Measurements from ENCODE around the gene CRYBB3. TPM values are rescaled to one million over a fixed set of nuclear protein-coding genes. Genes with fewer than 3 reads are reported as not detected.

The CRYBB3 gene
- total RNA-seq, result 0.21 and 0.23 TPM in 2 replicates

- Mint-ChIP-seq H3K4me3 (ENCODE audit: low read depth) (no peak within 1 kb of the TSS), H3K27me3 (ENCODE audit: low read depth) (no peaks in the 10 kb centered on the region), H3K4me1 (ENCODE audit: low read depth) (peaks cover 4% of the 10 kb centered on the region), H3K27ac (no peak within 1 kb of the TSS), H3K9me3 (no peaks in the 10 kb centered on the region), H3K36me3 (ENCODE audit: low read depth) (no peaks in the 10 kb centered on the region)
- intact Hi-C loops (cut with micrococcal nuclease), result no loop called here
- DNase-seq (ENCODE audit: low spot score), result no peak
These were observed at the start of gene CRYBB3 for GRCh38 chr22:25199731-25200520. TSS of gene CRYBB3 (plus strand) at chr22:25199858. CDS start at chr22:25201397, 1,539 bp downstream.

- H3K4me3 Mint-ChIP-seq (ENCODE audit: low read depth), result no peak overlapping the region
- H3K27me3 Mint-ChIP-seq (ENCODE audit: low read depth), result no peaks in the 10 kb centered on the region
These were observed 45.5 kb upstream of the CRYBB3 start for GRCh38 chr22:25153961-25154666.

GRCh38 chr22:25154667-25154999, 45.0 kb upstream of the CRYBB3 start:
- H3K9me3 Mint-ChIP-seq, result no peaks in the 10 kb centered on the region
- no peak overlapping the region for H3K27ac Mint-ChIP-seq
- no peak overlapping the region for H3K4me3 Mint-ChIP-seq (ENCODE audit: low read depth)
- H3K27me3 Mint-ChIP-seq (ENCODE audit: low read depth), result no peaks in the 10 kb centered on the region
- no peaks in the 10 kb centered on the region for H3K4me1 Mint-ChIP-seq (ENCODE audit: low read depth)
- H3K36me3 Mint-ChIP-seq (ENCODE audit: low read depth), result no peaks in the 10 kb centered on the region
- intact Hi-C loops (cut with micrococcal nuclease), result no loop called here
- no peak for DNase-seq (ENCODE audit: low spot score)

More at GRCh38 chr22:25153961-25154666, 45.5 kb upstream of the CRYBB3 start:
- Mint-ChIP-seq H3K4me1 (ENCODE audit: low read depth) (no peaks in the 10 kb centered on the region), H3K9me3 (no peaks in the 10 kb centered on the region), H3K36me3 (ENCODE audit: low read depth) (no peaks in the 10 kb centered on the region), H3K27ac (no peak overlapping the region)
- DNase-seq (ENCODE audit: low spot score), result no peak
- intact Hi-C loops (cut with micrococcal nuclease), result no loop called here

GRCh38 chr22:25156736-25157135, 42.9 kb upstream of the CRYBB3 start:
- Mint-ChIP-seq H3K27ac (no peak overlapping the region), H3K27me3 (ENCODE audit: low read depth) (no peaks in the 10 kb centered on the region), H3K4me1 (ENCODE audit: low read depth) (no peaks in the 10 kb centered on the region), H3K4me3 (ENCODE audit: low read depth) (no peak overlapping the region), H3K9me3 (no peaks in the 10 kb centered on the region), H3K36me3 (ENCODE audit: low read depth) (no peaks in the 10 kb centered on the region)
- intact Hi-C loops (cut with micrococcal nuclease), result no loop called here
- no peak for DNase-seq (ENCODE audit: low spot score)

GRCh38 chr22:25159028-25159427, 40.6 kb upstream of the CRYBB3 start:
- H3K27ac Mint-ChIP-seq, result no peak overlapping the region
- H3K4me1 Mint-ChIP-seq (ENCODE audit: low read depth), result no peaks in the 10 kb centered on the region
- H3K4me3 Mint-ChIP-seq (ENCODE audit: low read depth), result no peak overlapping the region
- DNase-seq (ENCODE audit: low spot score), result no peak
- H3K27me3 Mint-ChIP-seq (ENCODE audit: low read depth), result no peaks in the 10 kb centered on the region
- no peaks in the 10 kb centered on the region for H3K9me3 Mint-ChIP-seq
- intact Hi-C loops (cut with micrococcal nuclease), result no loop called here
- no peaks in the 10 kb centered on the region for H3K36me3 Mint-ChIP-seq (ENCODE audit: low read depth)

- intact Hi-C loops (cut with micrococcal nuclease), result no loop called here
- no peaks in the 10 kb centered on the region for H3K36me3 Mint-ChIP-seq (ENCODE audit: low read depth)
- H3K4me1 Mint-ChIP-seq (ENCODE audit: low read depth), result no peaks in the 10 kb centered on the region
- H3K9me3 Mint-ChIP-seq, result no peaks in the 10 kb centered on the region
- DNase-seq (ENCODE audit: low spot score), result no peak
- H3K27me3 Mint-ChIP-seq (ENCODE audit: low read depth), result no peaks in the 10 kb centered on the region
- no peak overlapping the region for H3K4me3 Mint-ChIP-seq (ENCODE audit: low read depth)
- H3K27ac Mint-ChIP-seq, result no peak overlapping the region
These were observed 39.3 kb upstream of the CRYBB3 start for GRCh38 chr22:25160120-25160996.

GRCh38 chr22:25161017-25161915, 38.4 kb upstream of the CRYBB3 start:
- Mint-ChIP-seq H3K27ac (no peak overlapping the region), H3K9me3 (no peaks in the 10 kb centered on the region), H3K4me3 (ENCODE audit: low read depth) (no peak overlapping the region), H3K36me3 (ENCODE audit: low read depth) (no peaks in the 10 kb centered on the region), H3K4me1 (ENCODE audit: low read depth) (no peaks in the 10 kb centered on the region), H3K27me3 (ENCODE audit: low read depth) (no peaks in the 10 kb centered on the region)
- intact Hi-C loops (cut with micrococcal nuclease), result no loop called here
- no peak for DNase-seq (ENCODE audit: low spot score)

- Mint-ChIP-seq H3K36me3 (ENCODE audit: low read depth) (no peaks in the 10 kb centered on the region), H3K4me1 (ENCODE audit: low read depth) (no peaks in the 10 kb centered on the region), H3K4me3 (ENCODE audit: low read depth) (no peak overlapping the region), H3K27ac (no peak overlapping the region), H3K9me3 (no peaks in the 10 kb centered on the region), H3K27me3 (ENCODE audit: low read depth) (no peaks in the 10 kb centered on the region)
- intact Hi-C loops (cut with micrococcal nuclease), result no loop called here
- DNase-seq (ENCODE audit: low spot score), result no peak
These were observed 37.6 kb upstream of the CRYBB3 start for GRCh38 chr22:25161916-25162530.

- no peak overlapping the region for H3K4me3 Mint-ChIP-seq (ENCODE audit: low read depth)
- intact Hi-C loops (cut with micrococcal nuclease), result no loop called here
- H3K4me1 Mint-ChIP-seq (ENCODE audit: low read depth), result no peaks in the 10 kb centered on the region
- H3K36me3 Mint-ChIP-seq (ENCODE audit: low read depth), result no peaks in the 10 kb centered on the region
- H3K9me3 Mint-ChIP-seq, result no peaks in the 10 kb centered on the region
- no peak for DNase-seq (ENCODE audit: low spot score)
- H3K27ac Mint-ChIP-seq, result no peak overlapping the region
- no peaks in the 10 kb centered on the region for H3K27me3 Mint-ChIP-seq (ENCODE audit: low read depth)
These were observed 37.1 kb upstream of the CRYBB3 start for GRCh38 chr22:25162561-25162960.

- Mint-ChIP-seq H3K4me1 (ENCODE audit: low read depth) (no peaks in the 10 kb centered on the region), H3K36me3 (ENCODE audit: low read depth) (no peaks in the 10 kb centered on the region), H3K4me3 (ENCODE audit: low read depth) (no peak overlapping the region), H3K27ac (no peak overlapping the region), H3K9me3 (no peaks in the 10 kb centered on the region), H3K27me3 (ENCODE audit: low read depth) (no peaks in the 10 kb centered on the region)
- DNase-seq (ENCODE audit: low spot score), result no peak
- intact Hi-C loops (cut with micrococcal nuclease), result no loop called here
These were observed 33.9 kb upstream of the CRYBB3 start for GRCh38 chr22:25165785-25166184.

GRCh38 chr22:25166266-25167040, 33.2 kb upstream of the CRYBB3 start:
- Mint-ChIP-seq H3K9me3 (no peaks in the 10 kb centered on the region), H3K27ac (no peak overlapping the region)

More at GRCh38 chr22:25166266-25167040, 33.2 kb upstream of the CRYBB3 start:
- H3K27me3 Mint-ChIP-seq (ENCODE audit: low read depth), result no peaks in the 10 kb centered on the region
- no peaks in the 10 kb centered on the region for H3K4me1 Mint-ChIP-seq (ENCODE audit: low read depth)
- no peak for DNase-seq (ENCODE audit: low spot score)
- intact Hi-C loops (cut with micrococcal nuclease), result no loop called here
- H3K4me3 Mint-ChIP-seq (ENCODE audit: low read depth), result no peak overlapping the region
- no peaks in the 10 kb centered on the region for H3K36me3 Mint-ChIP-seq (ENCODE audit: low read depth)
